Epithelial cell of umbilical artery (primary cell): ENCODE measurements around the gene NUP107. TPM values are rescaled to one million over a fixed set of nuclear protein-coding genes. Genes with fewer than 3 reads are reported as not detected.

ENCODE experiments used
- total RNA-seq: library from RNA; depleted of rRNA; stranded (reverse); fragments of >200 nt; gene quantifications from 2 replicates; pipeline ENCODE4 v1.2.3, GENCODE V29; 2014

NUP107 gene
- total RNA-seq = 72.4 and 91.5 TPM in 2 replicates

GRCh38 chr12:68686595-68687521, at the start of gene NUP107:
NUP107 (plus strand) TSS chr12:68686978; CDS start chr12:68687066, 88 bp downstream.

GRCh38 chr12:68745904-68746571, 59.3 kb downstream of the NUP107 start, which contains the start of gene SLC35E3:
SLC35E3 (plus strand) TSS chr12:68746176; CDS start chr12:68746378, 202 bp downstream.

Other genes starting within 250 kb of the NUP107 start
- 180 and 296 TPM in 2 replicates for gene RAP1B, start 76.1 kb upstream of the NUP107 start, total RNA-seq
- gene SLC35E3, start 59.2 kb downstream of the NUP107 start, total RNA-seq = 1.4 and 4.5 TPM in 2 replicates
- gene MDM2, start 121.2 kb downstream of the NUP107 start, total RNA-seq = 184 and 278 TPM in 2 replicates
- gene CPM, start 246.2 kb downstream of the NUP107 start, total RNA-seq = 34.2 and 39.0 TPM in 2 replicates